Neural progenitor cell (in vitro differentiated cells): ENCODE data around the gene PJA2. TPM values are rescaled to one million over a fixed set of nuclear protein-coding genes. Genes with fewer than 3 reads are reported as not detected.
A peak's percentile ranks its signal among the peaks of the same experiment; 100 is the strongest.

Experiments
- DNase-seq: peaks from one replicate; pipeline ENCODE4 v3.0.0-alpha.2; 2016; ENCODE audit warnings: low spot score
- H2AFZ ChIP-seq: fragments of 200-600 bp; sonication (generic); replicated peaks from 2 replicates; pipeline ENCODE4 v1.6.1; 2016; ENCODE audit warnings: antibody characterized with exemption
- H3F3A ChIP-seq: fragments of 200-600 bp; sonication (generic); 2 replicates; pipeline ENCODE4 v1.6.1; 2016; ENCODE audit warnings: antibody characterized with exemption, low read depth
- H3K27ac ChIP-seq: fragments of 200-600 bp; sonication (generic); 2 replicates; pipeline ENCODE4 v1.5.1; 2016; ENCODE audit warnings: mild to moderate bottlenecking
- H3K27me3 ChIP-seq: fragments of 200-600 bp; sonication (generic); 2 replicates; pipeline ENCODE4 v1.6.1; 2016; ENCODE audit warnings: mild to moderate bottlenecking, moderate library complexity
- H3K36me3 ChIP-seq: fragments of 200-600 bp; sonication (generic); 2 replicates; pipeline ENCODE4 v1.5.1; 2016
- H3K4me1 ChIP-seq: fragments of 200-600 bp; sonication (generic); 2 replicates; pipeline ENCODE4 v1.6.1; 2016; ENCODE audit warnings: mixed run types
- H3K4me2 ChIP-seq: fragments of 200-600 bp; sonication (generic); 2 replicates; pipeline ENCODE4 v1.6.1; 2016
- H3K4me3 ChIP-seq: fragments of 200-600 bp; sonication (generic); 2 replicates; pipeline ENCODE4 v1.5.1; 2016
- H3K79me2 ChIP-seq: fragments of 200-600 bp; sonication (generic); 2 replicates; pipeline ENCODE4 v1.6.1; 2016; ENCODE audit warnings: low read depth
- H3K9ac ChIP-seq: fragments of 200-600 bp; sonication (generic); 2 replicates; pipeline ENCODE4 v1.6.1; 2016
- H3K9me3 ChIP-seq: fragments of 200-600 bp; sonication (generic); 2 replicates; pipeline ENCODE4 v1.5.1; 2016; ENCODE audit warnings: low read depth
- H4K20me1 ChIP-seq: fragments of 200-600 bp; sonication (generic); 2 replicates; pipeline ENCODE4 v1.6.1; 2016; ENCODE audit warnings: low read depth
- H3K27ac Mint-ChIP-seq: 3 replicates; pipeline ENCODE4 v1.8.0; 2021; ENCODE audit warnings: mixed read lengths
- H3K27me3 Mint-ChIP-seq: 2 replicates; pipeline ENCODE4 v1.8.0; 2022; ENCODE audit warnings: low read depth, mild to moderate bottlenecking, inconsistent platforms, moderate library complexity, mixed read lengths; ENCODE audit not compliant: insufficient read depth
- H3K36me3 Mint-ChIP-seq: 3 replicates; pipeline ENCODE4 v1.8.0; 2021; ENCODE audit warnings: mixed read lengths
- H3K4me1 Mint-ChIP-seq: 3 replicates; pipeline ENCODE4 v1.8.0; 2021; ENCODE audit warnings: mixed read lengths
- H3K4me3 Mint-ChIP-seq: 3 replicates; pipeline ENCODE4 v1.8.0; 2021; ENCODE audit warnings: mild to moderate bottlenecking, moderate library complexity, mixed read lengths
- H3K9me3 Mint-ChIP-seq: 3 replicates; pipeline ENCODE4 v1.8.0; 2020; ENCODE audit warnings: mixed read lengths
- CTCF ChIP-seq: fragments of 200-600 bp; sonication (generic); IDR thresholded peaks from 2 replicates; pipeline ENCODE4 v1.5.1; 2017; ENCODE audit warnings: antibody characterized with exemption, mild to moderate bottlenecking
- EZH2 ChIP-seq: fragments of 200-600 bp; sonication (generic); IDR thresholded peaks from 2 replicates; pipeline ENCODE4 v1.6.1; 2017; ENCODE audit warnings: antibody characterized with exemption, mild to moderate bottlenecking, moderate library complexity
- EZH2phosphoT487 ChIP-seq: fragments of 200-600 bp; sonication (generic); IDR thresholded peaks from 2 replicates; pipeline ENCODE4 v1.6.1; 2017; ENCODE audit warnings: antibody characterized with exemption
- total RNA-seq: library from RNA; depleted of rRNA; stranded (reverse); fragments of >200 nt; gene quantifications from 2 replicates; pipeline ENCODE4 v1.2.3, GENCODE V29; 2015; ENCODE audit warnings: low replicate concordance

The PJA2 gene
- 84.3 and 128 TPM in 2 replicates for total RNA-seq

- H3K4me2 ChIP-seq: peak within 1 kb of the TSS; percentile 88
Measured at GRCh38 chr5:109409844-109410388, at the start of gene PJA2. PJA2 (minus strand) TSS chr5:109409974; CDS start chr5:109383433, 26,541 bp downstream.

GRCh38 chr5:109455598-109456096 lies 45.9 kb upstream of the PJA2 start:
- Mint-ChIP-seq H3K4me3 (no peak overlapping the region), H3K27ac (peak overlapping the region; percentile 23), H3K4me1 (peaks cover 17% of the 10 kb centered on the region), H3K9me3 (peaks cover 4% of the 10 kb centered on the region), H3K36me3 (no peaks in the 10 kb centered on the region), H3K27me3 (no peaks in the 10 kb centered on the region)
- Histone ChIP-seq H3K27ac (no peak overlapping the region), H3K4me1 (peaks cover 6% of the 10 kb centered on the region), H4K20me1 (no peaks in the 10 kb centered on the region), H3K36me3 (peaks cover 6% of the 10 kb centered on the region), H3K27me3 (no peaks in the 10 kb centered on the region), H3K9ac (no peak overlapping the region), H2AFZ (peak overlapping the region; percentile 48), H3K9me3 (no peaks in the 10 kb centered on the region), H3K79me2 (no peaks in the 10 kb centered on the region), H3K4me2 (no peak overlapping the region), H3F3A (peaks cover 5% of the 10 kb centered on the region), H3K4me3 (no peak overlapping the region)
- TF ChIP-seq CTCF: no peak
- no peak for TF ChIP-seq EZH2
- TF ChIP-seq EZH2phosphoT487: no peak
- DNase-seq: no peak

More at GRCh38 chr5:109409844-109410388, at the start of gene PJA2:
- Histone ChIP-seq H3K79me2 (peaks cover 44% of the 10 kb centered on the region), H3F3A (peaks cover 61% of the 10 kb centered on the region), H2AFZ (peak within 1 kb of the TSS; percentile 60), H3K27ac (peak within 1 kb of the TSS; percentile 97), H4K20me1 (peaks cover 25% of the 10 kb centered on the region), H3K4me3 (peak within 1 kb of the TSS; percentile 81), H3K4me1 (peaks cover 46% of the 10 kb centered on the region), H3K9ac (peak within 1 kb of the TSS; percentile 80), H3K36me3 (no peaks in the 10 kb centered on the region), H3K9me3 (no peaks in the 10 kb centered on the region), H3K27me3 (no peaks in the 10 kb centered on the region)
- TF ChIP-seq CTCF (peak; percentile 30), EZH2phosphoT487 (no peak)
- Mint-ChIP-seq H3K36me3 (peaks cover 20% of the 10 kb centered on the region), H3K27me3 (peaks cover 7% of the 10 kb centered on the region), H3K4me1 (peaks cover 49% of the 10 kb centered on the region), H3K4me3 (peak within 1 kb of the TSS; percentile 100), H3K27ac (peak within 1 kb of the TSS; percentile 100), H3K9me3 (peaks cover 24% of the 10 kb centered on the region)
- DNase-seq: peak; percentile 100

GRCh38 chr5:109454731-109455505 lies 45.1 kb upstream of the PJA2 start:
- H3F3A ChIP-seq: peaks cover 10% of the 10 kb centered on the region
- no peaks in the 10 kb centered on the region for H4K20me1 ChIP-seq
- no peak overlapping the region for H3K9ac ChIP-seq
- H3K27ac ChIP-seq: no peak overlapping the region
- H3K4me3 Mint-ChIP-seq: no peak overlapping the region
- H3K36me3 Mint-ChIP-seq: no peaks in the 10 kb centered on the region
- no peak for TF ChIP-seq EZH2phosphoT487
- no peak for TF ChIP-seq CTCF
- no peak for TF ChIP-seq EZH2
- no peak for DNase-seq
- no peaks in the 10 kb centered on the region for H3K27me3 ChIP-seq
- peaks cover 4% of the 10 kb centered on the region for H3K9me3 Mint-ChIP-seq
- H3K4me1 ChIP-seq: peaks cover 13% of the 10 kb centered on the region
- peaks cover 23% of the 10 kb centered on the region for H3K4me1 Mint-ChIP-seq
- peaks cover 6% of the 10 kb centered on the region for H3K36me3 ChIP-seq
- H3K9me3 ChIP-seq: no peaks in the 10 kb centered on the region
- peak overlapping the region; percentile 20 for H3K27ac Mint-ChIP-seq
- no peaks in the 10 kb centered on the region for H3K27me3 Mint-ChIP-seq
- H3K4me3 ChIP-seq: no peak overlapping the region
- H3K79me2 ChIP-seq: no peaks in the 10 kb centered on the region
- no peak overlapping the region for H3K4me2 ChIP-seq
- H2AFZ ChIP-seq: peak overlapping the region; percentile 48
